Activated CD4-positive, alpha-beta memory T cell treated with anti-CD3 and anti-CD28 coated beads for 36 hours (primary cell): Measurements from ENCODE around the gene ZNF334. TPM values are rescaled to one million over a fixed set of nuclear protein-coding genes. Genes with fewer than 3 reads are reported as not detected.

Experiments
- CTCF ChIA-PET: fragments of 350-600 bp; sonication (Branson Sonifier 250); formaldehyde crosslinking; loops from one replicate; lab custom pipeline; 2021; ENCODE audit warnings: antibody characterized with exemption, inconsistent platforms; lab: Charles Lee
- POLR2A ChIA-PET: fragments of 350-600 bp; sonication (Branson Sonifier 250); formaldehyde crosslinking; loops from one replicate; lab custom pipeline; 2021; ENCODE audit warnings: antibody characterized with exemption; lab: Charles Lee
- DNase-seq: peaks from one replicate; pipeline ENCODE4 v3.0.0-alpha.2; 2020
- H3K27ac Mint-ChIP-seq: one replicate; pipeline ENCODE4 v1.8.0; 2021; ENCODE audit warnings: mixed read lengths
- H3K27me3 Mint-ChIP-seq: one replicate; pipeline ENCODE4 v1.8.0; 2021; ENCODE audit warnings: mixed read lengths
- H3K36me3 Mint-ChIP-seq: one replicate; pipeline ENCODE4 v1.8.0; 2021; ENCODE audit warnings: mixed read lengths
- H3K4me1 Mint-ChIP-seq: one replicate; pipeline ENCODE4 v1.8.0; 2021; ENCODE audit warnings: low read depth, mixed read lengths
- H3K4me3 Mint-ChIP-seq: one replicate; pipeline ENCODE4 v1.8.0; 2021; ENCODE audit warnings: mild to moderate bottlenecking, mixed read lengths
- H3K9me3 Mint-ChIP-seq: one replicate; pipeline ENCODE4 v1.8.0; 2021; ENCODE audit warnings: mixed read lengths
- intact Hi-C: fragments of 100-400 bp; cut with micrococcal nuclease; formaldehyde crosslinking; loops from one replicate; pipeline ENCODE4 v1.15.1; 2023
- total RNA-seq, 2 experiments: library from RNA; stranded (reverse); gene quantifications; one replicate each; pipeline ENCODE4 v1.2.3, GENCODE V29; 2021

ZNF334 gene
- 1 to 10 TPM; 1.1 to 2.2 TPM for total RNA-seq

DNA sequence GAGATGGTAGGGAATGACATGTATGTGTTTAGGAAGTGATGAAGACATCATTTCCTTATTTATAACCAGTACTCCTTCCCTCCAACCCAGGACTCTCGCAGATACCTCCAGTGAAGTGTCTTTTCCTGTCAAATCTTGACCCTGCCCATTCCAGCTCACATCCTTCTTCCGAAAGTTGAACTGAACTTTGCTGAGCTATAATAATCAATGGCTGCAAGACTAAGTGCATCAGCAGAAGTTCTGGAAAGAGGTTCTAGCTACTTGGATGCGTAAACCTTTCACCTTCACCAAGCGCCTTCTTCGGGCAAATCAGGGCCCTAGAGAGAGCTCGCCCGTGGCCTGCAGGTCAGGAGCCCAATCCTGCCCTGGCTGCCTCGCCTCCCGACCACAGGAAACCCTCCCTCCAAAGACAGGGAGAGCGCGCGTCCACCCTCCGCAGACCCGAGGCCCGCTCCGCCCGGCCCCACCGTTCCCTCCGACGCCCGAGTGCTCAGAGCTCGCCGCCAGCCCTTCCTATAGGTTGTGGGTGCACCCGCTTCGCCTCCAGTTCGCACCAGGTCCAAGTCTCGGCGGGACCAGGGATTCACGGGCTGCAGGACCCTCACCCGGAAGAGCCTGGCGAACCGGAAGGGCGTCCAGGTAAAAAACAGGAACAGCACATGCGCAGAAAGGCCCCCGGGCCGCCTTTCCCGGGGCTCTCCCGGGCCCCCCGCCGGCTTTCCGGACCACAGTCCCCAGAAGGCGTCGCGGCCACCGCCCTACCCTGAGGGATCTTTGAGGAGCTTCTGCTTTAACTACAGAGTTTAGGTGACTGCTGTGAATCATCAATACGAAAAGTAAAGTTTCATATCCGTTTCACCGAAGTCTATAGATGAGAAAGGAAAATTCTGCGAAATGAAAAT, at the start of gene ZNF334:
Gene ZNF334 (minus strand): TSS at position 617 of the 902 bp plus-strand sequence. CDS start 1,457 bp downstream, outside the sequence.
- POLR2A ChIA-PET = interaction anchor here (0.6 to 1.4 kb wide), 2 partner anchors 45 to 353 kb away, joined by 3 to 4 read pairs; no protein-coding TSS in a partner anchor

DNA sequence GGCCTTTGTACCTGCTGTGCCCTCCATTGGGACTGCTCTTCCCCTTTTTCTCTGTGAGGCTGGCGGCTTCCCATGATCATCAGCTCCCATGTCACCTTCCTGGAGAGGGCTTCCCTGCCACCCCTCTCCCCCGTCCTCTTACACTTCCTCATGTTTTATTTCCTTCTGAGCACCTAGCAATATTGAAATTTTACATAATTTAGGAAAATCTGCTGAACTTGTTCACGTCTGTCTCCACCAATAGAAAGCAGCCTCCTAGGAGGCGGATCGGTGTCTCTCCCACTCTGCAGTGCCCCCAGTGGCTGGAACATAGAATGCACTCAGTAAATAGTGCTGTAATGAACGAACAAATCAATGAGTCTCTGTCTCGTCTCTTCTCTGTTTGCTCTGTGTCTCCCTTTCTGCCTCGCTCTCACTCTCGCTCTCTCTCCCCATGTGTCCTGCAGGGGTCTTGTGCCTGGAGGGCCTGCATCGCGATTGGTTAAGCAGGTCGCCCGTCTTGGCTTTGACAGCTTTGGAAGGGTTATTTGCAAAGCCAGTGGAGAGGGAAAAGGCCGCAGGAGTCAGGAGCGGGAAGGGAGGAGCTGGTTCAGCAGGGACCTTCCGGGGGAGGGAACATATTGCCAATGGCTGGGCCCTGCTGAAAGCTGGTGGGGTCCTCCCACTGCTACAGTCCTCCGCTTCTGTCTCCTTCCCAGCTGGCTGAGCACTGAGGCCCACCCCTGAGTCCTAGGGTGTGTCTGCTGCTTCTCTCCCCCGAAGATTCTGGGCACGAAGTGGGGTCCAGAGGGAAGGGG, 49.2 kb upstream of the ZNF334 start:
- intact Hi-C loops = no loop called here

More for the DNA sequence above, at the start of gene ZNF334:
- H3K4me3 Mint-ChIP-seq = peak within 1 kb of the TSS; percentile 71
- intact Hi-C loops = loop anchor here (1.0 to 2.0 kb wide), 4 partner anchors 32 to 176 kb away; partner anchors contain the start of gene TP53RK
- CTCF ChIA-PET = interaction anchor here (0.8 to 2.0 kb wide), 4 partner anchors 9 to 111 kb away, joined by 3 to 7 read pairs (median 3); no protein-coding TSS in a partner anchor
- no peaks in the 10 kb centered on the region for H3K36me3 Mint-ChIP-seq
- H3K9me3 Mint-ChIP-seq = no peaks in the 10 kb centered on the region
- peaks cover 28% of the 10 kb centered on the region for H3K4me1 Mint-ChIP-seq
- H3K27ac Mint-ChIP-seq = no peak within 1 kb of the TSS
- DNase-seq = peak; percentile 74
- peaks cover 37% of the 10 kb centered on the region for H3K27me3 Mint-ChIP-seq

DNA sequence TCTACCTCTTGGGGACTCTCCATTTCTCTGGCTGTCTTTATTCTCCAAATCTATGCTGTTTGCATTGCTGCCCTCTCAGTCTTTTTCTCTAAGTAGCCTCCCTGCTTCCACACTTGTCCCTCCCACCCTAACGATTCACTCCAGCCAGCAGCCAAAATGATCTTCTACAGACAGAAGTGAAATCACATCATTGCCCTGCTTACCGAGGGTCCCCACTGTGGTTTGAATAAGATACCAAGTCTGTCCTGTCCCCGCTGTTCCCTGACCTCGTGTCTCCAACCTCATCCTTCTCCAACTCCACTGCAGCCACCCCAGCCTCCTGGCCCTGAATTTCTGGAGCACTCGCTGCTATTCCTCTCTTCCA, 48.6 kb upstream of the ZNF334 start:
- Mint-ChIP-seq H3K27me3 (peaks cover 3% of the 10 kb centered on the region), H3K4me1 (peaks cover 27% of the 10 kb centered on the region), H3K9me3 (no peaks in the 10 kb centered on the region), H3K4me3 (no peak overlapping the region), H3K27ac (no peak overlapping the region), H3K36me3 (no peaks in the 10 kb centered on the region)
- no peak for DNase-seq
- CTCF ChIA-PET = interaction anchor here (0.5 to 2.5 kb wide), 14 partner anchors 10 to 1464 kb away, joined by 3 to 24 read pairs (median 3); partner anchors contain the start of gene OCSTAMP
- intact Hi-C loops = no loop called here
- POLR2A ChIA-PET = no interaction called here

More for the DNA sequence above, 49.2 kb upstream of the ZNF334 start:
- Mint-ChIP-seq H3K27ac (no peak overlapping the region), H3K4me3 (no peak overlapping the region), H3K27me3 (peaks cover 6% of the 10 kb centered on the region), H3K4me1 (peaks cover 21% of the 10 kb centered on the region), H3K9me3 (no peaks in the 10 kb centered on the region), H3K36me3 (no peaks in the 10 kb centered on the region)
- peak; percentile 75 for DNase-seq
- ChIA-PET POLR2A (no interaction called here), CTCF (interaction anchor here (0.5 to 2.5 kb wide), 18 partner anchors 10 to 1465 kb away, joined by 3 to 24 read pairs (median 3); partner anchors contain the start of gene OCSTAMP)

DNA sequence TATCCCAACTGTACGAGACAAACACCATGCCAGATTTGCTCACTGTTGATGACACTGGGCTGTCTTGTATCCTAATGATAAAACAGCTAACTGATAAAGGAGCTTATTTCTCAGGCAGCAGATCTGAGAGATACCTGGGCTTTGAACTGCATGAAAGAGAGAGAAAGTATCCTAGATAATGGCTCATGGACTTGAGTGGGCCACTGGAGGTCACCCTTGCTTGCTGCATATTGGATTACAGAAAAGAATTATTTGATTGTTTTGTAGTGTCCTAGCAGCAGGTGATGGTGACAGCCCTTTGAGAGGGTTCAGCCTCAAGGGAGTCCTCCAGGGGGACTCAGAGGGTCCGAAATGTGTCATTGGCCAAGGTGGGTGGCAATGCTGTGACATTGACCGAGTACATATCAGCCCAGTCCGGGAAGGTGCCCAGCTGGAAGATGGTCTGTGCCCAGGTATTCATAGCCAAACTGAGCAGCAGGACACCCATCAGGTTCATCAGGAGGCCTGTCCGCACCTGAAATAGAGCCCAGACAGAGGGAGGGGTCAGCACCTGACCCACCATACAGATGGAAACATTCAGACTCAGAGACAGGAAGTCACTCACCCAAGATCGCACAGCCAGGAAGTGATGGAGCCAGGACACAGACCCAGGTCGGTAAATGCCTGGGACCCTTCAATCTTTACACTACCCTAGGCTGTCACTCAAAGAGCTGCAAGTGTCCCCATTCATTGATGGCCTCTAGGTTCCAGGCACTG, 46.5 kb upstream of the ZNF334 start:
- H3K27me3 Mint-ChIP-seq = no peaks in the 10 kb centered on the region
- H3K27ac Mint-ChIP-seq = no peak overlapping the region
- ChIA-PET POLR2A (interaction anchor here (1.3 kb wide), 1 partner anchor 15 kb away, joined by 5 read pairs; no protein-coding TSS in a partner anchor), CTCF (interaction anchor here (0.7 to 2.5 kb wide), 4 partner anchors 15 to 135 kb away, joined by 3 to 15 read pairs (median 4); no protein-coding TSS in a partner anchor)
- no peaks in the 10 kb centered on the region for H3K36me3 Mint-ChIP-seq
- no peaks in the 10 kb centered on the region for H3K9me3 Mint-ChIP-seq
- intact Hi-C loops = loop anchor here (10.0 kb wide), 1 partner anchor 925 kb away; no protein-coding TSS in a partner anchor
- peaks cover 34% of the 10 kb centered on the region for H3K4me1 Mint-ChIP-seq
- no peak overlapping the region for H3K4me3 Mint-ChIP-seq
- no peak for DNase-seq

DNA sequence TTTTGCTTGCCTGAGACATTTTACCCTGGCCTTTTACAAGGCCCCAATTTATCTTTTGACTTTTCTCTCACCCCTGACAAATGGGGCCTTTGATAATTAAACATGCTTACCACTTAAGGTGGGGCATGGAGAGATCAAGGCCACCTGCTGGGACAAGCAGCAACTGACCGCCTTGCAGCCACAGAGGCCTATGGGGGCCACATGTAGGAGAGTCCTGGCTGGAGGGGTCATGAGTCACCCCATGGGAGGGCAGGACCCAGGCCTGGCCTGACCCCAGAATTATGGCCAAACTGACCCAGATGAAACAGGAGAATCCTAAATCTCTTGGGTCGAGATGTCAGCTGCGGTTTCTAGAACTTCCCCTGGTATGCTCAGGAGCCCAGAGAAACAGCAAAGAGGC, 45.6 kb upstream of the ZNF334 start:
- peak overlapping the region; percentile 82 for H3K27ac Mint-ChIP-seq
- H3K4me3 Mint-ChIP-seq = no peak overlapping the region
- no peaks in the 10 kb centered on the region for H3K9me3 Mint-ChIP-seq
- ChIA-PET POLR2A (interaction anchor here (0.6 to 1.5 kb wide), 3 partner anchors 14 to 728 kb away, joined by 3 to 5 read pairs (median 4); no protein-coding TSS in a partner anchor), CTCF (interaction anchor here (0.7 to 2.5 kb wide), 6 partner anchors 9 to 156 kb away, joined by 3 to 15 read pairs (median 4); no protein-coding TSS in a partner anchor)
- H3K4me1 Mint-ChIP-seq = peaks cover 37% of the 10 kb centered on the region
- intact Hi-C loops = loop anchor here (10.0 kb wide), 1 partner anchor 926 kb away; no protein-coding TSS in a partner anchor
- H3K36me3 Mint-ChIP-seq = no peaks in the 10 kb centered on the region
- DNase-seq = no peak
- H3K27me3 Mint-ChIP-seq = peaks cover 1% of the 10 kb centered on the region

DNA sequence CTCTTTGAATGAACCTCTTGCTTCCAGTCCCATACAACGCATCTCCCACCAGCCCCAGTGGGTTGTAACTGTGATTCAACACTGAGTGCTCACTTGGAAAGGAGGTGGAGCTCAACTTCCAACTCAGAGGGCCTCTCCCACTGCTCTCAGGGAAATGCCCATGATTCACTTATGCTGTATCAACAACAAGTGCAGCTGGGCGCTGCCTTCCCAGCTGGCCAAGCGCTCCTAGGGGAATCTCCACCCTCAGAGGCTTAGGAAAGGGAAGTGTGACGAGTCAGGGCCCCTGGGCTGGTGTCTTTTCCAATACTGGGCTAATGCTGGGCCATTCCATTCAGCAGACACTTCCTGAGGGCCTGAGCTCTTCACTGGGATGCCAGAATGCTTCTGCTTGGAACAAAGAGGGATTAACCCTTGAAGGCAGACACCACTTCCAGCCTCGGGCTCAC, 45.2 kb upstream of the ZNF334 start:
- Mint-ChIP-seq H3K4me1 (peaks cover 38% of the 10 kb centered on the region), H3K4me3 (no peak overlapping the region), H3K9me3 (no peaks in the 10 kb centered on the region), H3K27ac (peak overlapping the region; percentile 82), H3K36me3 (no peaks in the 10 kb centered on the region), H3K27me3 (peaks cover 1% of the 10 kb centered on the region)
- ChIA-PET CTCF (interaction anchor here (1.0 to 2.5 kb wide), 4 partner anchors 9 to 157 kb away, joined by 3 to 15 read pairs (median 4); no protein-coding TSS in a partner anchor), POLR2A (interaction anchor here (0.6 to 1.5 kb wide), 3 partner anchors 14 to 727 kb away, joined by 3 to 4 read pairs (median 3); partner anchors contain the start of gene ZNF334)
- peak; percentile 84 for DNase-seq
- intact Hi-C loops = loop anchor here (1.0 to 10.0 kb wide), 2 partner anchors 13 to 926 kb away; no protein-coding TSS in a partner anchor

DNA sequence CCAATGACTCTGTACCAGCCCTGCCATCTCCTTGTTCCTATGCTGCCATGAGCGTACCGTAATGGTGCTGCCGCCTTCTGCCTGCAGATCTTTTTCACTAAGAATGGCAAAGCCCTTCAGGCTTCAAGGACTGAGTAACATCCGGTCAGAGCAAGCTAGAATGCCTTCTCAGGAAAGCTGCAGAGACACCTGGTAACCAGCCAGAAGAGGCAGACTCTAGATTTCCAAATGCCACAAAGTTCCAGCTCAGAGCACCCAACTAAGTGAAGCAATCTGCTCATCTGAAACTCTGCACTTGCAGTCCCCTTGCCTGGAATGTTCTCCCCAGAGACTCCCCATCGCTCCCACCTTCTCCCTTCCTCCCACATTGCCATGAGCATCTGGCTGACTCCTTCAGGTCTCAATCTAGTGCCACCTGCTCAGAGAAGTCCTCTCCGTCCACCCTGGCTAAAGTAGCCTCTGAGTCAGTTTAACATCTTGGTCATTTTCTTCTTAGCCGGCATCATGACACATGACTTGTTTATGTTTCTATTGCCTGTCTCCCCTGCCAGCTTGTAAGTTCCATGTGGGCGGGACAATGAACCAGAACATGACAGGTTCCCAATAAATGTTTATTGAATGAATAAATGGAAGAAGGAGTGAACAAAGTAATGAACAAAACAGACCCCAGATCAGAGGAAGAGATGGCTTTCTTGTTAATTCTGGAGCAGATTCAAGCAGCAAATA, 44.0 kb upstream of the ZNF334 start:
- Mint-ChIP-seq H3K4me1 (peaks cover 50% of the 10 kb centered on the region), H3K36me3 (no peaks in the 10 kb centered on the region), H3K4me3 (no peak overlapping the region), H3K9me3 (no peaks in the 10 kb centered on the region), H3K27me3 (peaks cover 1% of the 10 kb centered on the region), H3K27ac (no peak overlapping the region)
- DNase-seq = no peak
- CTCF ChIA-PET = interaction anchor here (2.5 kb wide), 1 partner anchor 13 kb away, joined by 15 read pairs; no protein-coding TSS in a partner anchor
- POLR2A ChIA-PET = interaction anchor here (0.9 to 1.5 kb wide), 2 partner anchors 13 to 44 kb away, joined by 3 to 4 read pairs; partner anchors contain the start of gene ZNF334
- intact Hi-C loops = loop anchor here (10.0 kb wide), 1 partner anchor 927 kb away; no protein-coding TSS in a partner anchor

DNA sequence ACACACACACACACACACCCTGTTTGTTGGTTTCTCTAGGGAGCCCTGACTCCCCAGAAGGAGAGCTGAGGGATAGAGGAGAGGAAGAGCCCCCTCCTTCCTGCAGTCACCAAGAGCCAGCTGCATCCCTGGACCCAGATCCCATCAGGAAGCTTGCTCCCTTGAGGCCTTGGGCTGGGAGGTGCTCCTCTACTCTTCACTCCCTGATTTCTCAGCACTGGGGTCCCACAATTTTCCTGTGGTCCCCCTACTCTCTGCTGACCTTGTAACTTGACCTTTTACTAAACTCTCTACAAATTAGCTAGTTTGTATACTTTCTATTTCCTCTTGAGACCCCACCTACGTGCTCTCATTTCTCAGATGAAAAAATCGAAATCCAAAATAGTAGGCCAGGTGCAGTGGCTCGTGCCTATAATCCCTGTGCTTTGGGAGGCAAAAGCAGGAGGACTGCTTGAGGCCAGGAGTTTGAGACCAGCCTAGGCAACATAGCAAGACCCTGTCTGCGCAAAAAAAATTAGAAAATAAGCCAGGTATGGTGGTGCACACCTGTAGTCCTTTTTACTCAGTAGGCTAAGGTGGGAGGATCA, 42.1 kb upstream of the ZNF334 start:
- POLR2A ChIA-PET = no interaction called here
- Mint-ChIP-seq H3K4me3 (no peak overlapping the region), H3K36me3 (no peaks in the 10 kb centered on the region), H3K27me3 (peaks cover 1% of the 10 kb centered on the region), H3K27ac (no peak overlapping the region), H3K9me3 (no peaks in the 10 kb centered on the region), H3K4me1 (peaks cover 52% of the 10 kb centered on the region)
- no peak for DNase-seq
- intact Hi-C loops = loop anchor here (10.0 kb wide), 1 partner anchor 929 kb away; no protein-coding TSS in a partner anchor
- CTCF ChIA-PET = no interaction called here

DNA sequence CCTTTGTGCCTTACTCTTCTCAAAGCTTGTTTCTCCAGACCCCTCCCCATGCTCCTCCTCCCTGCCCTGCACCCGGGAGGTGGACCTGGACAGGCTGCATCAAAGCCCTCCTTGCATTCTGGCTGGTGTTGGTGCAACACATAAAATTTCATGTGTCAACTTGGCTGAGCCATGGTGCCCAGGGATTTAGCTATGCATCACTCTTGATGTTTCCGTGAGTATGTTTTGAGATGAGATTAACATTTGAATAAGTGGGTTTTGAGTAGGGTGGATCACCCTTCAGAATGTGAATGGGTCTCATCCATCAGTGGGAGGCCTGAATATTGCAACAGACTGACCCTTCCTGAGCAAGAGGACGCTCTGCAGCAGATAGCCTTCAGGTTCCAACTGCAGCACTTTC, 41.5 kb upstream of the ZNF334 start:
- ChIA-PET POLR2A (no interaction called here), CTCF (interaction anchor here (0.9 to 1.0 kb wide), 2 partner anchors 10 to 532 kb away, joined by 3 read pairs; no protein-coding TSS in a partner anchor)
- Mint-ChIP-seq H3K4me1 (peaks cover 51% of the 10 kb centered on the region), H3K36me3 (no peaks in the 10 kb centered on the region), H3K27me3 (peaks cover 1% of the 10 kb centered on the region), H3K9me3 (no peaks in the 10 kb centered on the region), H3K27ac (no peak overlapping the region), H3K4me3 (no peak overlapping the region)
- intact Hi-C loops = loop anchor here (10.0 kb wide), 1 partner anchor 930 kb away; no protein-coding TSS in a partner anchor
- no peak for DNase-seq
